ENCODE data around the gene HECTD2.
"Not testable (repeated sequence)": the region's sequence is repeated elsewhere in the genome, so short reads cannot be mapped to it uniquely, and the experiment has no call there.

HECTD2 gene

DNA sequence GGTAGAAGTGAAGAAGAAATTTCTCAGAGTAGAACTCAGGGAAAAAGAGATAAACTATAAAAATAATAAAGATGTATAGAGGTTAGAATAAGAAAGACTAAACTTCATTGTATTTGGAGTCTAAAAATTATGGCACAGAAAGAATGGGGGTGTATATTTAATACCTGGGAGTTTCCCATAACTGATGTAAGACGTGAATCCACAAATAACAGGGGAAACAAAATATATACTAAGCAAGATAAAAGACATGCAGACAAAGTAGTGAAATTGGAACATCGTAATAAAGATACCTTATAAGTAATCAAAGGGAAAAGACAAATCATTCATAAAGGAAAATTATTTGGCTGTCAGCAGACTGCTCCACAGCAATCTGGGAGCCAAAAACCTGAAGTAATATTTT, 62.8 kb downstream of the HECTD2 start:
- DNase-seq (ENCODE audit: low read depth in 3 of 3) = no peak

DNA sequence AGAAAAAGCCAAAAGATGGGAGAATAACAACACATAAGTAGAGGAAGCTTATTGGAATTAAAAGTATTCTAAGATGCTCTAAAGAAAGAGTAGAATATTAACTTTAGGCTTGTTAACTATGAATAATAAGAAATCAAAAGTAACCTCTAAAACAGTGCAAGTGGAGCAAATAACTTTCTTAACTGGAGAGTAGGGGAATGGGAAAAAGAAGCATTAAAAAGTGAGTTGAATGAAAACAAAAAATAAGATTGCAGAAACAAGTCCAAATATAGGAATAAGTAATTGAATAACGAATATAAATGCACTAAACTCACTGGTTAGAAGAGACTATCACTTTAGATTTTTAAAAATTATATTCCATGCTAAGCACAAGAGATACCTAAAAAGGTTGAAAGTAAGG, 63.9 kb downstream of the HECTD2 start:
- DNase-seq (ENCODE audit: low read depth in 3 of 3) = no peak

DNA sequence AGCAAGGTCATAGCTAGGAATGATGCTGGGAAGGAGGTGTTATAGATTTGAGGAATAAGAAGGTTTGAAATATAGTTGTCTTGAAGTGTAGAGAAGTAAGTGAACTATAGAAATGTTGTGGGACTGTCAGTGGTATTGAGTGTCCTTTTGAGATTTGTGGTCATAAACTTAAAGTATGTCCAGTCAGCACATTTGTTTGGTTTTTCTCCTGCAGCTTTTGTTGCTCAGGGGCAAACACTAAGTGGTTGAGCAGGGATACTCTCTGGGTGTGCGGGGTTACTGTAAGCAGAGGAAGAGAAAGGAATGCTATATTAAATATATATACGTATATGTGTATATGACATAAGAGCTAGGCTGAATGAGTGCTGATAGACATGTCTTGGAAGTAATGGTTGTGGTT, 67.1 kb downstream of the HECTD2 start:
- DNase-seq (ENCODE audit: low read depth in 3 of 3) = no peak

DNA sequence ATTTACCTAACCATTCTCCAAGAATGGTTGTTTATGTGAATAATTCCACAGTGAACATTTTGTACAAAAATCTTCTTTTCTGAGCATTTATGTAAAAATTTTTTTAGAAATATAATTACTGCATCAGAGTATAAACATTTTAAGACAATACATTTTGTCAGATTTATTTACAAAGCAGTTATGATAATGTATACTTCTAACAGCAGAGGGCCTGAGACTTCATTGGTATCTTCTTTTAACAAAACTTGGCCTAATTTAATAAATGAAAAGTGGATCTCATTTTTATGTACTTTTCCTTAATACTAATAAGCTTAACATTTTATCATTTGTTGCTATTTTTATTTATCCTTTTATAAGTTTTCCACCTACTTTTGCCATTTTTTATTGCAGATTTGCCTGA, 69.4 kb downstream of the HECTD2 start:
- no peak for DNase-seq (ENCODE audit: low read depth in 3 of 3)

DNA sequence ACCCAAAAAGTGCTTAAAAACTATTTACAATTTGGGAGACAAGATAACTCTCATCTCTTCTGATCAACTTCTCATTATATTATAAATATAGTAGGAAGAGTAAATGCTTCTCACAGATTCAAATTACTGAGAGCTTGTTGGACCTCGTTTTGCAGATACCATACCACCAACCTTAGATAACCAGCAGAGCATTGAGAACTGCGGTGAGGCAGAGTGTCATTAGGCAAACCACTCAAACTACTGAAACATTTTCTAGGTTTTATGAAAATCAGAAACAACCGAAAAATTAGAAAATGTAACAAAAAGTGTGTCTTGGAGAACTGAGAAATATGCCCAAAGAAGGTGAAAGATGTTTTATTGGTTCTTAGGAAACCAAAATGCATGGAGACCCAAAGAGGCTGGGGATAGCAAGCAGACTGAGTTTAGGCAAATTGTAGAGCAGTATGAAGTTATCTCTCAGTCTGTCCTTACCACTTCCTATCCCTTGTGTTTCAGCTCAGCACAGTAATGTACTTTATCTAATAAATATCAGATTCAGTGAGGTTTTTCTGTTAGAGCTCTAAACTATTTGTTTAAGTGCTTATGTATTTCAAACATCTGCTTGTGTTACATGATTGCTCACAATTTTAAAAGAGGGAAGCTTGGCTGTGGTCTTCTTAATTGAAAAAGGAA, 77.9 kb downstream of the HECTD2 start:
- DNase-seq (ENCODE audit: low read depth in 3 of 3) = no peak

DNA sequence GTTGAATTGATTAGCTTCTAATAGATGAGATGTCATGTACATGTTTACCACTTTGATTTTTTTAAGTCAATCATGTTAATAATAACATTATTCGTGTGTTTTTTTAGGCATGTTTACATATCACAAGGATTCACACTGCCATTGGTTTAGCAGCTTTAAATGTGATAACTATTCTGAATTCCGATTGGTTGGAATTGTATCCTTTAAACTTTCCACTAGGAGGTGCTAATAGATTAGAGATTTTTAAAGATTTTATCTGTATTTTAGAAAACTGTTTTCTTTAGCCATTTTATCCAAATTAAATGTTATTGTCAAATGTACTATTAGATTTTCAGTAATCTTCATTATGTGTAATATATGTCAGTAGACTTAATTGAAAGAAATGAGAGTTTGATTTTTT, 83.2 kb downstream of the HECTD2 start:
- DNase-seq (ENCODE audit: low read depth in 3 of 3) = no peak

DNA sequence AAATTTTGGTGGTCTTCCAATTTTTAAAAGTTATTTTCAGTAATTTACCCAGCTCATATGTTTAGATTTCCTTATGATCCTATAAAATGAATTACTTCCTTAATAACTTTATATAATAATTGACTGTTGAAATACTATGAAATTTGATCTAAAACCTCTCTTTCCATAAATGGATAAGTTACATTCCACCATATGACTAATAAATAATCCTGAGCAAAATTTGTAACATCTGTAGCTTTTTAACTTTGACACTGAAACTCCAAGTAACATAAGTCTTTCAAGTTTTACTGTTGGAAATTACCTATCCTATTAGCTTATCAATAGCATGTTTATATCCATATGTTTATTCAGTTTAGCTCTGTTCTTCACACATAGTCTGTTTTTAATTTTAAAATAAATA, 85.3 kb downstream of the HECTD2 start:
- DNase-seq (ENCODE audit: low read depth in 3 of 3) = no peak

DNA sequence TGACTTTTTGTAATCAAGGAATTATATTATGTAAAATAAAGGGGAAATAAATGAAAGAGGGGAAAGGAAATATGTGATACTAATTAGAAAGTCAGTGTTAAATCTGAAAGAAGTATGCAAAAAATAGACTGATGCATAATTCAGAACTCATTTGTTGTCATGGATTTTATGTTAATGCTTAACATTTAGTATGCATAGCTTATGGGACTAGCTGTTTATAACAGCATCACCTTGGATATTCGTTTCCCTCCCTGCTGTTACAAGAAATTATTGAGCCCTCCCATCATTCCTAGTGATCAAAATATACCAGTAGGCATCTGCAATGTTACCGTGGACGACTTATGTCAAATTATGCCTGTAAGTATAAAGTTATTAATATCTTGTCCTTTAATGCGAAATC, 85.9 kb downstream of the HECTD2 start:
- DNase-seq (ENCODE audit: low read depth in 3 of 3) = no peak

DNA sequence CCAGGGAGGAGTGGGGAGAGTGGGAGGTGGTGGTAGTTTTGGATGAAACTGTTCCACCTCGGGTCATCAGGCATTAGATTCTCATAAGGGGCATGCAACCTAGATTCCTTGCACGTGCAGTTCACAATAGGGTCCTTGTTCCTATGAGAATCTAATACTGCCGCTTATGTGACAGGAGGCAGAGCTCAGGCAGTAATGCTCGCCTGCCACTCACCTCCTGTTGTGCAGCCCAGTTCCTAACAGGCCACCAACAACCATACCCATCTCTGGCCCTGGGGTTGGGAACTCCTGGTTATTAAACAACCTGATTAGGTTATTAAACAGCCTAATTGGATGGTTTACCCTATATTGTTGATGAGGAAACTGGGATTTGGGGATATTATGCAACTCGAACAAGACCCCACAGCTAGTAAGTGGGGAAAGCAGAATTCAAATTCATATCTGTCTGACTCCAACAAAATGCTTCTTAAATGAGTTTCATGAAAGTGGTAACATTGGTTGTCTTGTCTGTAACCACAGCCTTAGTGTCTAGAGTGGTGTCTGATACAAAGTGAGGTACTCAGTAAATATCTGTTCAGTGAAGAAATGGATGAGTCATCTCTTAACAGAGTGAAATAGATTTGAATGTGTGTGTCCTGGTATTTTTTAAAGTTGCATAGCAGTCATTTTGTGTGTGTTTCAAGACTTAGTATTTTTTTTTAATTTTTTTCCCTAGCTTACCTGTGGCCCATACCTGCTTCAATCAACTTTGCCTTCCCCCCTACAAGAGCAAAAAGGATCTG, 101.6 kb downstream of the HECTD2 start:
- DNase-seq (ENCODE audit: low read depth in 3 of 3) = no peak

DNA sequence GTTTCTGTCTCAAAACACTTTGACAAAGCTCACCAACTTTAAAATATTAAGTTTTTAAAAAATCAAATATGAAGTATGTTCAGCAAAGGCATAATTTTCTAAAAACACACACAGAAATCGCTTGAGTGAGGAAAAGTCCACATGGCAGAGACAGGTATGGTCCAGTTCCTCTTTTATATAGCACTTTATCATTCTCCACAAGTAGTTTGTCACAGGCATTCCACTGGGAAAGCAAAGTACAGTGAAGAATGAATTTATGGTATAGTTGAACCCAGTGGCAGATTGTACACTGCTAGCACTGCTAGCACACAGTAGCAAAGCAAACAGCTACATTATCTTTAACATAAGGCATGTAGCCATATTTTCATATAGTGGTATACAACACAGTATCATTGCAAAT, 102.3 kb downstream of the HECTD2 start:
- no peak for DNase-seq (ENCODE audit: low read depth in 3 of 3)

DNA sequence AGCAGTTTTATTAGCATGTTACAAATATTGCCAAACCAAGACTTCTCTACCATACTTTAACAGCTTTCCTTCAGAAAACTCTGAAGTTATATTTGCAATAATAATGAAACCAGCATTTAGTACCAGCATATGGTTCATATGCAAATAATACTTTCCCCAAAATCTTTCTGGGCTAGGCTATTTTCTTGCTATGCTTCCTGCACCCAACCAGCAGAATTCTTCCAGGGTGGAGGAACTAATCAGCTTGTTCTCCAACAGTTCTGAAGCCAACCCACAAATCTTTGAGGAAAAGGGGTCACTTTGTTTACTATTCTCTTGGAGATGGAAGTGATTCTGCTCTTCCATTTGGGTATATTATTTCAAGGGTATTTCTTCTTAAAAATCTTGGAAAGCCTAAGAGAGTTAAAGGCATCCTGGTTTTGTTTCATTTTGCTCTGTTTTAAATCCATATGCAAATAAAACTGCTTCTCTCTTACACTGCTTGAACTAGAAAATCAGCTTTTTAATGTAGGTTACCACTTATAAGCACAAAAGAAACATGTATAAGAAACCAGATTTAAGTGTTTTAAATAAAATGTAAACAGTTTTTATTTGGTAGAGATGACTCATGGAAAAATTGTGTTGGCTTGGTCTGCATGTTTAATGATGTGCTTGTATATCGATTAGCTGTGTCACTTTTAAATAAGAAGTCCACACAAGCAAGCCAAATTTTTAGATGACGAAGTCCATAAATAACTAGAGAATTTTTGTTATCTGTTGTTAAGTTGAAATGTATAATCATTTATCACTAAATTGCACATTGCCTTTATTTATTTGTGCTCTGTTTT, 103.7 kb downstream of the HECTD2 start:
- DNase-seq (ENCODE audit: low read depth in 3 of 3) = no peak

DNA sequence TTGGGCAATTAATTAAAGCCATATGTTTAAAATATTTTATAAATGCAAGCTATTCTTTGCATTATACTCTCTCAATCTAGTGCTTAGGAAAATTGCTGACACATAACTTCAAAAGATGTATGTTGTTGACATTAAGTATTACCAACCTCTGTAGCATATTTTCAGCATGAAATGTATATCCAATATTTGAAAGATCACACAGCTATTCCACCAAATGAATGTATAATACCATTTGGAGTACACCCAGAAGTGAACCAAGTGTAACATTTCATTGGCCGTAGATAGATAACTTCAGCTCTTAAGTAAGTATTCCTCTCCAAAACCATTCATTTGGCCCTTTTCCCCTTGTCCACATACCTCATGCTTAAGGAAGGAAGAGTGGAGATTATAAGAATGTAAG, 104.6 kb downstream of the HECTD2 start:
- DNase-seq (ENCODE audit: low read depth in 3 of 3) = no peak

DNA sequence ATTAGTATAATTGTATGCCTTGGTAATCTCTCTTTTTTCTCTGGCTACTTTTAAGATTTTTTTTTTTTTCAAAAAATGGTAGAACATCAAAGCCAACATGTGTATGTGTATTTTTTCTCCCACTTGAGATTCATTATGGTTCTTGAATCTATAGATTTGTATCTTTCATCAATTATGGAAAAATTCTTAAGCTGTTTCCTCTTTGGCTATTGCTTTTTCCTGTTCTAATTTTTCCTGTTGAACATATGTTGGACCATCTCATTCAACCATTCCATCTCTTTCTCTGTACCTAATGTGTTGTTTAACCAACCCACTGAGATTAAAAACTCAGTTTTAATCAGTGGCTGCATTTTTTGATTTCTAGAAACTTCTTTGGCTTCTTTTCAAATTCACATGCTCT, 107.2 kb downstream of the HECTD2 start:
- no peak for DNase-seq (ENCODE audit: low read depth in 3 of 3)

DNA sequence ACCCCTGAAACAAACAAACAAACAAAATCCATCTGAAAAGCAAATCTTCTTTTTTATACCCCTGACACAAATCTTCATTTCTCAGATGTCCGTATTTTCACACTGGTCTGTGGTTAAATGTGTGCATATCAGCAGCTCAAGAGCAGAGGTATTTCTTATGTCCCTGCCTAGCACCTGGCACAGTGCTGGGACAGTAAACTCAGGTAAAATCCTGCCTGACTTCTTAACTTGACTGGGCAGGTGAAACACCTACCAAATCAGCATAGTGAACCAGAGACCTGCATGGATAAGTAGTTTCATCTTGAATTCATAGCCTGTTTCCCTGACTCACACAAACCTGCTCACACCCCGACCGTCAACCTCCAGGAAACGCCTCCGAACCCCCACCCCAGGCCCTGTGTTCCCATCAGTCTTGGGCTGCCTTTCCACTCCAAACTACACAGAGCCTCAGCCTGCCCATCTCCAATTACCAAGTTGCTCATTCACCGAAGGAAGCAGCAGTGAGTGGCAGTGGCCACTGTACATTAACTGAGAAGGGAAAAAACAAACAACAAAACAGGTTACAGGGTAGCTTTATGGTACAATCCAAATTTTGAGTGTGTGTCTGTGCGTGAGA, 109.9 kb downstream of the HECTD2 start:
- DNase-seq (ENCODE audit: low read depth in 3 of 3) = no peak

DNA sequence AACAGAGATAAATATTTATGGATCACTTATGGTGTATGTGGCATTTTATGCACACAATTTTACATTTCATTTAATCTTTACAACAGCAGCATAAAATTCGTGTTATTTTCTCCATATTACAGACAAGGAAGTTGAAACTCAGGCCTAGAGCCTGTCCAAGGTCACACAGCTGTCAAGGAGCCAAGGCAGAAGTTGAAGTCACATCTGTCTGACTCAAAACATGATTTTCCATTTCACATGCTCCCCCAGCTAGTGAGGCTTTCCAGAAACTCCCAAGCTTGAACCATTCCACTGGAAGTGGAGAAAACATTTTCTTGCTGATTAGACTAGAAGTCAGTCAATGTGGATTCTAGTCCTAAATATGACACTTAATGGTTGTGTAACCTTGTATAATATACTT, 110.5 kb downstream of the HECTD2 start:
- no peak for DNase-seq (ENCODE audit: low read depth in 3 of 3)

DNA sequence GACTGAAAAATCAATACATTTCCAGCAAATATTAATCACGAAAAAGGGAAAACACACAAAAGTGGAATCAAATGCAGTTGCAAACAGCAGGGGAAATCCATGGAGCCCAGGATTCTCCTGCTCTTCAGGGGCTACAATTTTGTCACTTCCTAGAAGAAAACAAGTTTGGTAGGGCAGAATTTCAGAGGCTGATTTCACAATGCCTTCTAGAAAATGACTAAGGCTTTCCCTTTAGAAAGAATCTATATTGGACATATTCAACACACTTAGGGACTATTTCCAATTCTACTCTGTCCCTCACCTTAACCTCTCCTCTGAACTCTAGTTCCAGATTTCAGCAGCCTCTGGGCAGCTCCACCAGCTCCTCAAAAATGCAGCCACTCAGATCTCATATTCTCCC, 111.3 kb downstream of the HECTD2 start:
- no peak for DNase-seq (ENCODE audit: low read depth in 3 of 3)

DNA sequence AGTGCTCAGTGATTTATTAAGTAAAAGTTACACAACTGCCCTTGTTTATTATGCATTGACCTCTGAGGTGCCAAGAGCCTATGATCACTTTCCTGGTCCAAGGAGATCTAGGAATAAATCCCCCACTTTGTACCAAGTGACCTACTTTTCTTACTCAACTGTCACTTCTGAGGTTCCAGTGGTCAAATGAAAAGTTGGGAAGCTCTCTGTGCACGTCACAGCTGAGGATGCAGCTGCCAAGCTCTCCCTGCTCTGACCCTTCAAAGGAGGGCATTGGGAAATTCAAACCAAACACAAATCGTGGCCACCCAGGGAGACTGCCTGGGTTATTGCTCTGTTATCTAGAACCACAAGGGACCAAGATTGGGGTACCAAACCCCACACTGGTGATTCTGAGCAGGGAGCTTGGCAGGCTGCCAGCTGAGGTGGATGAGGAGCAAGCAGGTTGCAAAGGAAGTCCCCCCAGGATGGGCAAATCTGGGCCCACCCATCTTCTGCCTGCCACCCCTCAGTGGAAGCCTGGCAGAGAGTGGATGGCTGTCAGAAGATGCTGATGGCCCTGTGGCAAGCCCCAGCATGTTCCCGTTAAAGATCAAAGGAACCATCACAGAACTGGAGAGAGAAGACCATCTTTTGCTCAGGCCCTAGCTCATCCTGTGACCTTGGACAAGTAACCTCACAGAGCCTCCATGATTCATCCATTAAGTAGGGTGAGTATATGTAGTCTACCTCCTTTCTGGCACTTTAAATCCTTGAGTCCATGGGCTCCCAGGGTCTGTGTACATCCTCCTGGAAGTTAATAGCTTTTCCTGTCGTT, 116.0 kb downstream of the HECTD2 start:
- DNase-seq (ENCODE audit: low read depth in 3 of 3) = no peak

DNA sequence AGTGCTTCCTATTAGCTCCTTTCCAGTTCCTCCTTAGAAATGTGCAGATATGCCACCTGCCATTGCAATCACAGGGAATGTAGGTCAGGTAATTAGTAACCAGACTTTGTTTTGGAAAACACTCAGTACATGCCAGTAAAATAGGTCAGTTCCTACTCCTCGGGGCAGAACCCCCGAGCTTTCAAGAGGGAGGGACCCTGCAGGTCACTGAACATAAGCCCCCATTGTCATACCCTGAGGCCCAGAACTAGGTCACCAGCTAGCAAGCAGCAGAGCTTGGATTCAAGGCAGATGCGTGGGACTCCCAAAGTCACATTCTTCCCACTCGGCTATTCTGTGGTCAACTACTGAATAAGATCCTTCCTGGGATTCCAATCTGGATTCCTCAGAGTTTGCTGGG, 117.9 kb downstream of the HECTD2 start:
- no peak for DNase-seq (ENCODE audit: low read depth in 3 of 3)

DNA sequence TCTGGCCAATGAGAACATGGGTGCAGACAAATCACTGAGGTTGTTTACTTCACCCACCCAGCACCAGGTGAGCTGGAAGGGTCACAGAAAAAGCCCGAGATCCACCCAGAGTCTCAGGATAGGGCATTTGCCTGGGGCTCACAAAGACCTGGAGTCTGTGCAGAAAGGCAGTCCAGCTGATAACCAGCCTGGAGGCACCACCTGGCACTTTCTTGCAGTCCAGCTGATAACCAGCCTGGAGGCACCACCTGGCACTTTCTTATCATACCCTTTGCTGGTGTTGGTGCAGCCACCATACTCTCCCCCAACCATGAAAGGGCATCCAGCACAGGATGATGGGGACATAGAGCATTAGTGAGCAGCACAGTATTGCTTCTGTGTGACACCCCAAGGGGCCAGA, 118.6 kb downstream of the HECTD2 start:
- no peak for DNase-seq (ENCODE audit: low read depth in 3 of 3)

DNA sequence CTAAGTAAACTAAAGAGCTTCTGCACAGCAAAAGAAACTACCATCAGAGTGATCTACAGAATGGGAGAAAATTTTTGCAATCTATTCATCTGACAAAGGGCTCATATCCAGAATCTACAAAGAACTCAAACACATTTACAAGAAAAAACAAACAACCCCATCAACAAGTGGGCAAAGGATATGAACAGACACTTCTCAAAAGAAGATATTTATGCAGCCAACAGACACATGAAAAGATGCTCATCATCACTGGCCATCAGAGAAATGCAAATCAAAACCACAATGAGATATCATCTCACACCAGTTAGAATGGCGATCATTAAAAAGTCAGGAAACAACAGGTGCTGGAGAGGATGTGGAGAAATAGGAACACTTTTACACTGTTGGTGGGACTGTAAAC, 124.6 kb downstream of the HECTD2 start:
- DNase-seq (ENCODE audit: low read depth in 3 of 3) = not testable (repeated sequence)

DNA sequence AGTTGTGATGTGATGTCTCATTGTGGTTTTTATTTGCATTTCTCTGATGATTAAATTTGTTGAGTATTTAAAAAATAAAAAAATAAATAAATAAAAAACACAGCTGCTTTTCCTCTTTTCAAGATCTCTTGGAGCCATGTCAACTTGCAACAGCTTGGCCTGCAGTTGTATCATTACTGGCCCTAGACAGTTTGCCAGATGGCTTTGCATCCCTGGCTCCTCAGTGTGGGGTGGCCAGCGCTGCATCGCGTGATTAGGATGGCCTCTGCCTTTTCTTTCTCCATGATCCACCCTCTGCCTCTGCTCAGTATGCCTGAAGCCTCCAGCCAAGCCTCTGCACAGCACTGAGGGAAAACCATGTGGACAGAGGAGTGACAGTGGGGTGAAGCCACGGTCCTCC, 126.0 kb downstream of the HECTD2 start:
- no peak for DNase-seq (ENCODE audit: low read depth in 3 of 3)

DNA sequence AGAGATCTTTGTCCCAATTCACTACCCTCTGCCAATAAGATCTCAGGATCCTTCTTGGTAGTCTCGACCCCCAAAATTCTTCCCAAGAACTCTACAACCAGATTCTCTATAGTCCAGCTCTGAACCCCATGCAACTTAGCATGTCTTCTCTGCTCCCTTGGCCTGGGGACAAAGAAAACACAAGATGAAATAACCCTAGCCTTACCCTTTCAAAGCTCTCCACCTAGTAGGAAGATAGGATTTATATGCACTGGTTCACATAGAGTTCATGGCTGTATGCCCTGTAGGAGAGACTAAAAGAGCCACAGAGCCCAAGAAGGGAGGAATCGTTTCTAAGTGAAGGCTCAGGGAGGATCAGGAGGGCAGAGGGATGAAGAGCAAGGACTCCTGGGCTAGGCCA, 126.6 kb downstream of the HECTD2 start:
- DNase-seq (ENCODE audit: low read depth in 3 of 3) = no peak

Data from stimulated activated CD4-positive, alpha-beta T cell treated with anti-CD3 and anti-CD28 coated beads, TNF-alpha, amount 100 ng/mL, for 4 hours (primary cell).